Daoy (cell line): Measurements from ENCODE around the gene SSBP3. TPM values are rescaled to one million over a fixed set of nuclear protein-coding genes. Genes with fewer than 3 reads are reported as not detected.
"Not testable (repeated sequence)": the region's sequence is repeated elsewhere in the genome, so short reads cannot be mapped to it uniquely, and the experiment has no call there.

Experiments used
- DNase-seq: peaks from one replicate; pipeline ENCODE4 v3.0.0-alpha.2; 2015; ENCODE audit warnings: low read depth
- total RNA-seq: library from RNA; depleted of rRNA; stranded (reverse); fragments of >200 nt; shearing (Covaris generic); gene quantifications from 2 replicates; pipeline ENCODE4 v1.2.3, GENCODE V29; 2014

Gene SSBP3
- total RNA-seq, 1 experiment from 2014 or later: 21.2 TPM

- no peak for DNase-seq
Measured at GRCh38 chr1:54246116-54246721, 160.0 kb downstream of the SSBP3 start.

GRCh38 chr1:54245501-54245900 is 160.7 kb downstream of the SSBP3 start:
- DNase-seq: no peak

- no peak for DNase-seq
Measured at GRCh38 chr1:54244655-54245054, 161.5 kb downstream of the SSBP3 start.

GRCh38 chr1:54243022-54243421 is 163.2 kb downstream of the SSBP3 start:
- no peak for DNase-seq

DNA sequence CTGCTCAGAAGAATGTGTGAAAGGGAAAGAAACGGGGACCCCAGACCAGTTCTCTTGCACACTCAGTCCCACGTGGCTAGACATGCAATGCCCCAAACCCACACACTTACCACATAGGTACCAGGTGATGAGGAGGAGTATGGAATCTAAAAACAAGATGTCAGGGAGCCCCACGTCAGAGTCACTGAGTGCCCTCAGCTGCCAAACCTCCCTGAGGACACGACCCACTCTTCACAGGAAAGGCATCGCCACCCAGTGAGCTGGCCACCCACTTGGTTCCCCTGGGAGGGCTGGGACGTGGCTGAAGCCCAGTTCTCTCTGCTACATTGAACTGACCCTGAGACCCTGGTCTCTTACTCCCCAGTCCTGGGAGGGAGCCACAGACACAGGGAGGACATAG is 164.8 kb downstream of the SSBP3 start:
- DNase-seq: no peak

- DNase-seq: no peak
Measured at GRCh38 chr1:54240741-54241335, 165.4 kb downstream of the SSBP3 start.

GRCh38 chr1:54239631-54240031 is 166.6 kb downstream of the SSBP3 start:
- DNase-seq: no peak

- DNase-seq: no peak
Measured at GRCh38 chr1:54239035-54239383, 167.2 kb downstream of the SSBP3 start.

DNA sequence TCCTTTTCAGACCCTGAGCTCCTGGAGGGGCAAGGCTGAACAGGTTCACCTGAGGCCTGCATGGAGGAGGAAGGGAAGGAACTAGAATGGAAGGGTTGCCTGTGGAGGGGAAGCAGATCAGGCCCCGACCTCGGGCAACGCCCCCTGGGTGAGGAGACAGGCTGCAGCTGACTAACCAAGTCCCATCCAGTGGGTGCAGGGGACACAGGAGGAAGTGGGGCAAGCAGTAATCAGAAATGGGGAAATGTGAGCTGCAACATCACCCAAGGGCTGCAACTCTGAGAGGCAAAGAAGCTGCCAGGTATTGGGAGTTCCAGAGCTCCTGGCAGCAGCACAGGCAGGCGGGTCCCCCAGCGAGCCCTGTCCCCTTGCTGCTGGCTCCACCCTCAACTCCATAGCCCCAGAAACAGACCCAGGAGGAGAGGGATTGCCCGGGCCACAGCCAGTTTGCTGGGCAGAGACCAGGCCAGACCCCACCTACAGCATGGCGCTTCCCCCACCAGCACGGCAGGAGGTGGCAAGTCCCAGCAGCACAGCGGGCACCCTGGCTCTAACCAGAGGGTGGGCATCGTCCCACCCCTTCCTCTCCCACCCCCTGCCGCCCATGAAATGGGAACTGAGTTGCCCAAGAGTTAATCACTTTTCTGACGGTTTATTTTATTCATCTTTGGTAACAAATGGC is 167.7 kb downstream of the SSBP3 start:
- DNase-seq: no peak

DNA sequence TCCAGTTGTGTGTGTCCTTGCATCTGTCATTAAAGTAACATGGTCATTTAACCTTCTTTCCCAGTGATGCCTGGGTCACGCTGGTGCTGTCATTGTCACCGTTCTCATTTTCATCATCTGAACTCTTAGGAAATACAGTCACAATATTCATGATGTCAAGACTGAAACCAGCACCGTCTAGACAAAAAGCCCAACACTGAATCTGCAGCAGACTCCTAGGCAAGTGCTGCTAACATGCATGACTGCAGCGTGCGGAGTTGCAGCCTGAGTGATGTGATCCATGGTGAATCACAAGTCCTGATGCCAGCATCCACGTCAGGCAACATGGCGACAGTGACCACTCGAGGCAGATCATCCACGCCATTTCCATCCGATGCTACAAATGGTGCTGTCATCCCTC is 168.6 kb downstream of the SSBP3 start:
- DNase-seq: no peak

DNA sequence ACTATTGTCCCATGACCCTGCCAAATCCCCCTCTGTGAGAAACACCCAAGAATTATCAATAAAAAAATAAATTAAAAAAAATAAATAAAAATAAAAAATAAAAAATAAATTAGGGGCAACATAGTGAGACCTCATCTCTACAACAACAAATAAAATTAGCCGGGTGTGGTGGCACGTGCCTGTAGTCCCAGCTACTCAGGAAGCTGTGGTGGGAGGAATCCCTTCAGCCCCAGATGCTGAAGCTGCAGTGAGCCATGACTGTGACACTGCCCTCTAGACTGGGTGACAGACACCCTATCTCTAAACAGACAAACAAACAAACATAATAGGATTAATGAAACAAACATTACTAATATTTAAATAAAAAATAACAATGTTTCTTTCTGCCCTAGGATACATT is 171.9 kb downstream of the SSBP3 start:
- no peak for DNase-seq

GRCh38 chr1:54233196-54233595 is 173.0 kb downstream of the SSBP3 start:
- DNase-seq: not testable (repeated sequence)

DNA sequence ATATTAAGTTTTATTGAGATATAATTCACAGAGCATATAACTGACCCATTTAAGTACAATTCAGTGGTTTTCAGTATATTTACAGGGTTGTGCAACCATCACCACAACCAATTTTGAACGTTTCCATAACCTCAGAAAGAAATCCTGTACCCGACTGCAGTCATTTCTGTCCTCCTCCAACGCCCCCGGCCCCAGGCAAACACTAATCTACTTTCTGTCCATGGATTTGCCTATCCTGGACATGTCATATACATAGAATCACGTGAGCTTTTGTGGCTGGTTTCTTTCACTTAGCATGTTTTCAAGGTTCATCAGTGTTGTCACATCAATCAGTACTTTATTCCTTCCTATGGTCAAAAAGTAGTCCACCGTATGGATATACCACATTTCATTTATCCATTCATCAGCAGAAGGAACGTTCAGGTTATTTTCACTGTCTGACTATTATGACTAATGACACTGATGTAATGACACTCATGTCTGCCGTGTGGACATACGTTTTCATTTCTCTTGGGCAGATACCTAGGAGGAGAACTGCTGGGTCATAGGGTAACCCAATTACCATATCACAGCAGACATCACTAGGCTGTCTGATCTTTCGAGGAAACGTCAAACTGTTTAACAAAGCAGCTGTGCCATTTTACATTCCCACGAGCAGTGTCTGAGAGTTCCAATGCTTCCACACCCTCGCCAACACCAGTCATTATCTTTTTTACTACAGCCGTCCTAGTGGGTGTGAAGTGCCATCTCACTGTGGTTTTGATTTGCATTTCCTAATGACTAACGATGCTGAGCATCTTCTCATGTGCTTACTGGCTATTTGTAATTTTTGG is 175.5 kb downstream of the SSBP3 start:
- DNase-seq: no peak

- DNase-seq: peak; percentile 61
Measured at GRCh38 chr1:54229281-54229891, 176.8 kb downstream of the SSBP3 start.

DNA sequence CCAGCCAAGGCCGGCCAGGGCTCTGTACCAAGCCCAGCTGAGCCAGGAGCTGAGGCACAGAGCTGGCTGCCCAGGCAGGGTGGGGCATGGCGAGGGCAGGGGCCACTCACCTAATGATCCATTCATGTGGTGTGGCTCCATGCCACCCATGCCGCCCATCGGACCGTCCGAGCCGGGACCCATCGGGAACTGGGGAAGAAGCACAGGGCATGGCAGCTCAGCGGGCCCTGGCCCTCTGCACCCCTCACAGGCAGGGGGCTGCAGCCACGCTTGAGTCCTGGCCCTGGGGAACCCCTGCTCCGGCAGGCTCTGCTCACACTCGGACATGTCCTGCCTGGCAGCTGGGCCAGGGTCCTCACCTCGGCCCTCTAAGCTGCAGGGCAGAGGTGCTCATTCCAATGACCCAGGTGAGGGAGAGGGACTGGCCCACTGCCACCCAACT is 177.5 kb downstream of the SSBP3 start:
- DNase-seq: no peak

GRCh38 chr1:54227891-54228310 is 178.3 kb downstream of the SSBP3 start:
- no peak for DNase-seq

DNA sequence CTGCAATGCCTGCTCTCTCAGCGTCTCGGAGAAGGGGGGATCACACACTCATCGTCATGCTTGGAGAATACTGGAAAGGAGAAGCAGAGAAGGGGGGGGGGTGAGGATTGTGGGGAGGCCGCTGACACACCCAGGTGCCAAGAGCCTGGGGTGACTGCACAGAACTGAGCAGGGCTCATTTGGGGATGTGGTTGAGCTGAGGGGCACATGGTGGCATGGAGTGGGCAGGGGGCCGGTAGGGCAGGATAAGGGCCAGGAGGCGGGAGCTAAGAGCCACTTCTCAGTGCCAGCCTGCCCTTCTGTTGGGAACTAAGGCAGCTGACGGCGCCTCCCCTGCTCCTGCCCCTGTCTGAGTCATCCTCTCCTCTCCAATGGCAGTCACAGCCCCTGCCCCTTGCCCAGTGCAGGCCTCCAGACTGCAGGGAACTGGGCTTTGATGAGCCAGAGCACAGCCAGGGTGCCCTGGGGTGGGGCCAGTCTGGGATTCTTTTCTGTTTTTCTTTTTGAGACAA is 179.0 kb downstream of the SSBP3 start:
- peak; percentile 90 for DNase-seq

DNA sequence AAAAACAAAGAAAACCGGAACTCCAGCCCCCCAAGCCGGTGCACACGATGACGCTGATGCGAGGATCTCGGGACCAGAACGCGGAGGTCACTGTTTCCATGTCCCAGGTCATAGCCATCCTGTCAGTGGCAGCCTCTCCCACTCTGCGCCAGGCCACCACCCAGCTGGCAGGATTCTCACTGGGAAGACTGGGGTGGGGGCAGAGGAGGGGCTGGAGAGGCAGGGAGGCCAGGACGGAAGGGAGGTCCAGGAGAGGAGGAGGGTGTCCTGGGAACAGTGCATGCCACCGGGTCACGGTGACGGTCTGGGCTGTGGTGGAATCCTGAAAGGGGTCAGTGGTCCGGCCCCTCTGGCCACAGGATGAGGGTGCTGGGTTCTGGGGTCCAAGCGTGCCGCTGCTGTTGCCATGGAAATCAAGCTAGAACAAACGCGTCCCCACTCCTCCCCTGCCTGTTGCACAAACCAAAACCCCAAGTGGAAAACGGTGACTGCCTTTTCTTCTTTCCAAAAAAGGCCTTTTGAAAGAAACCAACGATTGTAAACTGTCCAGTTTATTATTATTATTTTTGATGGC is 180.1 kb downstream of the SSBP3 start:
- no peak for DNase-seq

DNA sequence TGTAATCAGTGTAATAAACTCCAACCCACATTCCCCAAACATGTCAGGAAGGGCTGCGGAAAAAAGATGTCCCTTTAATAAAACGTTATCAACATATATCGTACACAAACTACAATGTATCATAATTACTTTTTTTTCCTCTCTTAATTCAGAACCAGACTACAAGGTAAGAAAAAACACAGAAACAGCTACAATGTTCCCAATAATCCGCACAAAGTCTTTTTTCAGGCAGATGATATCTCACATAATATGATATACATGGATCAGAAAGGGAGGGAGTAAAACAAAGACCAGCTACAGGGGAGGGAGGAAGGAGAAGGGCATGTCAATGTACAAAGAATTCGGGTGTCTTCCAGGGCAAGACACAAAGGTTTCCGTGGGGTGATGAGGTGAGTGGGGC is 180.8 kb downstream of the SSBP3 start:
- DNase-seq: no peak

DNA sequence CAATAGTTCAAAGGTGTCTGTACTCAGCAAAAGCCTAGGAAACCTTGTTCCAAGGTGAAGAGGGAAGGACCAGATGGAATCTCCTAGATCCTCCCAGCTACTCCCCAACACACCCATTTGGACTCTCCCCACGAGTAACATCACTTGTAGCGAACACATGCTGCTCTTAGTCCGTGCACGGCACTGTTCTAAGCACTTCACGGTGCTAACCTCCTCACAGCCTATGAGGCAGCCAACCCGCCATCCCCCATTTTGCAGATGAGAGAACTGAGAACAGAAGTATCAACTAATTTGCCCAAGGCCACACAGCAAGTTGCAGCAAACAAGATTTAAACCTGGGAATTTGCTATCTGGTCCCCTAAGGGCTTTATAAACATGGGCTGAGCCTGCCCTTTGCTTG is 182.0 kb downstream of the SSBP3 start:
- no peak for DNase-seq

GRCh38 chr1:54223441-54224202 is 182.6 kb downstream of the SSBP3 start:
- no peak for DNase-seq
